DMS53 treated with DMSO at 0.1 percent for 48 hours (cell line): Measurements from ENCODE around the gene MPV17.
"Not testable (repeated sequence)": the region's sequence is repeated elsewhere in the genome, so short reads cannot be mapped to it uniquely, and the experiment has no call there.

Source experiments
- DNase-seq: peaks from one replicate; lab custom pipeline; 2025; ENCODE audit not compliant: unreplicated experiment; lab: John Stamatoyannopoulos, UW

The MPV17 gene

GRCh38 chr2:27300606-27301005 lies 22.3 kb downstream of the MPV17 start:
- DNase-seq = not testable (repeated sequence)

GRCh38 chr2:27298391-27299080 lies 24.4 kb downstream of the MPV17 start:
- no peak for DNase-seq

GRCh38 chr2:27297195-27297594 lies 25.7 kb downstream of the MPV17 start:
- no peak for DNase-seq

DNA sequence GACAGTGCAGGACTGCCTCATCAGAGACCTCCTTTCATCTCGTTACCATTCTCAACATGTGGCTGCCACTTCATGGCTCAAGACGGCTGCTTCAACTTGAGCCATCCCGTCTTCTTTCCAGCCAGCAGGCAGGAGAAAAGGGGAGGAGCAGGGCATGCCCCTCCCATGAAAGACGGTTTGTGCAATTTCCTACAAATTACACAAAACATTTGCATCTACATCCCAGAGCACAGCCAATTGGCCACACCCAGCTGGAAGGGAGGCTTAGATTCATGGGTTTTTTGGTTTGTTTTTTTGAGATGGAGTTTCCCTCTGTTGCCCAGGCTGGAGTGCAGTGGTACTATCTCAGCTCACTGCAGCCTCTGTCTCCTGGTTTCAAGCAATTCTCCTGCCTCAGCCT lies 26.4 kb downstream of the MPV17 start:
- no peak for DNase-seq

DNA sequence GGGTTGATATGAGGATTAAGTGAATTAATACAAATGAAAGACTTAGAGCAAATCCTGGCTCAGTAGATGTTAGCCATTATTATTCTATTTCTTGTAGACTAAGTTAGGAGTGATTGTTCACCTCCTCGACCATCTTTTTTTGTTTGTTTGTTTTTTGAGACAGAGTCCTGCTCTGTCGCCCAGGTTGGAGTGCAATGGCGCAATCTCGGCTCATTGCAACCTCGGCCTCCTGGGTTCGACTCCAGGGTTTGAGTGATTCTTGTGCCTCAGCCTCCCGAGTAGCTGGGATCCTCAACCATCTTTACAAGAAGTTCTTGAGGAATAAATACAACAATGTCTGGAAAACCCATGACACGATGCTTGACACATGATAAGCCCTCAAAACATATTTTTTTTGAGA lies 28.0 kb downstream of the MPV17 start:
- DNase-seq = no peak

DNA sequence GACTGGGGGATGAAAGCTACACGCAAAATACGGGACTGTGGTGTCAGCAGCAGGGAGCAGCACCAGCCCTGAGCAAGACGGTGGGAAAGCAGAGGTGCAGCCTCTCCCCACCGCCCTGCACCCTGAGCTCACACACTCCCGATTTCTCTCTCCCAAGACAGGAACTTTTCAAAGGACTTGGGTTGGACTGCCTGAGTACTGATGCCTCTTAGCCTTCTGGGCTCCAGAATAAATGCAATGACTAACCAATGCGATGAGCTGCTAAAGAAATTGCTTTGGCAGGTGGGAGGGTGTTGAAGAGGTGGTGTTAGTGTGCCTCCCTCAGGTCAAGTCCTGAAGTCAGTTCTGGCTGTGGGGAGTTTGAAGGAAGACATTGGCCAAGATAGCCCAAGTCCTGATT lies 31.0 kb downstream of the MPV17 start:
- DNase-seq = no peak

DNA sequence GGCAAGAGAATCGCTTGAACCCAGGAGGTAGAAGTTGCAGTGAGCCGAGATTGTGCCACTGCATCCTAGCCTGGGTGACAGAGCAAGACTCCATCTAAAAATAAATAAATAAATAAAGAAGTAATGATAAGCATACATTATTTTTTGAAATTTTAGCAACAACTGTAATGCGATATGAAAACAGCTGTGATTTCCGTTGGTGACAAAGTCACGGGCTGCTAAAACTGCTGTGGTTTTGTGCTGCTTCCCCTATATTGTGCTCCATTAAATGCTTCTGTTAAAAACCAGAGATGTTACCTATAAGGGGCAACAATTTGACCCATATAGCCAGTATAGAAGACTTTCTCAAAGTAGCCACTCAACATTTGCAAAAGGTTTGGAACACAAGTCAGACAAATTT lies 32.3 kb downstream of the MPV17 start:
- no peak for DNase-seq

- DNase-seq = no peak
These were observed 34.3 kb downstream of the MPV17 start for GRCh38 chr2:27288610-27289009.

DNA sequence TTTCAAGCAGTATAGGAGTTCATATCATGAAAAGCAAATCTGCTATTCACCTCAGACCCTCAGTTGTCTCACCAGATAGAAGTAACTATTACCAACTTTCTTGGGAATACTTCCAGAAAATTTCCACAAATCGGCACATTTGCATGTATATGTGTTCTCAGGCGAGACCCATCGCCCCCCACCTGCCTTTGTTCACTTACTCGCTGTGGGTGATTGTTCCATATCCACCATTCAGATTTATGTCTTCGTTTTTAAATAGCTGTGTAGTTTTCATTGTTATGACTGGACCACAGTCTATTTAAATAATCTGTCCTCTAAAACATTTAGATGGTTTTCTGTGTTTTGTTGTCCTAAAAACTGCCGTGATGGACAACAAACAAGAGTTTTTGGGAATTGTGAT lies 37.4 kb downstream of the MPV17 start:
- DNase-seq = no peak

- no peak for DNase-seq
These were observed 37.9 kb downstream of the MPV17 start for GRCh38 chr2:27284996-27285395.

DNA sequence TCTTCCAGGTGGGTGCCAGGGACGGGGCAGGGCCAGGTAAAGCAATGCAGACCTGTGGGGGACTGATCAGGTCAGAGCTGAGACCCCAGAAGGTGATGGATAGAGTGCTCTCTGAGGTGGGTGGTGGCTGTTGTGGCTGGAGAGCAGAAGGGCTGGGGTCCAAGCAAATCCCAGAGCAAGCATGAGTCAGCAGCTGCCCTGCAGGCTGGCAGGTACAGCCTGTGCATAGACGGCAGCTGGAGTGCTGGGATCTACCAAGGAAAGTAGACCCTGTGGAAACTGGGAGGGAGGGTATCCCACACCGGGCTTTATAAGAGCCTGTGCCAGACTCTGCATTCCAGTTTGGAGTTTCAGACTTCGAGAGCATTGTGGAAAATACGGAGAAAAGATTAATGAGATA lies 40.0 kb downstream of the MPV17 start:
- DNase-seq = no peak

GRCh38 chr2:27281855-27282559 lies 40.9 kb downstream of the MPV17 start, which contains the start of gene TRIM54:
Gene TRIM54 (plus strand): TSS chr2:27282429. CDS start chr2:27282732, 303 bp downstream.
- no peak for DNase-seq

GRCh38 chr2:27281442-27281841 lies 41.5 kb downstream of the MPV17 start:
- no peak for DNase-seq

DNA sequence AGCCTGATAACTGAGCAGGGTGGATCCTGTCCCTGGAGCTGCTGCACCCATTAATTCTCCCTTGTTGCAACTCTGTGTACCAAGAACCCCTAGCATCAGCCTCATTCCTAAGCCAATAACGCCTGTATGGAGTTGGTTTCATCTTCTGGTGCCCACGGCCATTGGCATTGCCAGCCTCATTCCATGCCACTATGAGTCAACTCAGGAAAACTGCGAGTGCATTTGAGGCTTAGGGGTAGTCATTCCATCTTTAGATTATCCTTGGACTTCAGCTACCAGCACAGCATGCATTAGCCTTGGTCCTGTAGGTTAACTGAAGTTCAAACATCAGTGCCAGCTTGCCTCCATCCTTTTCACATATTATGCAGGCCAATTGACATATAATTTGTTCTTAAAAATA lies 42.1 kb downstream of the MPV17 start:
- DNase-seq = no peak

GRCh38 chr2:27278010-27278409 lies 44.9 kb downstream of the MPV17 start:
- no peak for DNase-seq

DNA sequence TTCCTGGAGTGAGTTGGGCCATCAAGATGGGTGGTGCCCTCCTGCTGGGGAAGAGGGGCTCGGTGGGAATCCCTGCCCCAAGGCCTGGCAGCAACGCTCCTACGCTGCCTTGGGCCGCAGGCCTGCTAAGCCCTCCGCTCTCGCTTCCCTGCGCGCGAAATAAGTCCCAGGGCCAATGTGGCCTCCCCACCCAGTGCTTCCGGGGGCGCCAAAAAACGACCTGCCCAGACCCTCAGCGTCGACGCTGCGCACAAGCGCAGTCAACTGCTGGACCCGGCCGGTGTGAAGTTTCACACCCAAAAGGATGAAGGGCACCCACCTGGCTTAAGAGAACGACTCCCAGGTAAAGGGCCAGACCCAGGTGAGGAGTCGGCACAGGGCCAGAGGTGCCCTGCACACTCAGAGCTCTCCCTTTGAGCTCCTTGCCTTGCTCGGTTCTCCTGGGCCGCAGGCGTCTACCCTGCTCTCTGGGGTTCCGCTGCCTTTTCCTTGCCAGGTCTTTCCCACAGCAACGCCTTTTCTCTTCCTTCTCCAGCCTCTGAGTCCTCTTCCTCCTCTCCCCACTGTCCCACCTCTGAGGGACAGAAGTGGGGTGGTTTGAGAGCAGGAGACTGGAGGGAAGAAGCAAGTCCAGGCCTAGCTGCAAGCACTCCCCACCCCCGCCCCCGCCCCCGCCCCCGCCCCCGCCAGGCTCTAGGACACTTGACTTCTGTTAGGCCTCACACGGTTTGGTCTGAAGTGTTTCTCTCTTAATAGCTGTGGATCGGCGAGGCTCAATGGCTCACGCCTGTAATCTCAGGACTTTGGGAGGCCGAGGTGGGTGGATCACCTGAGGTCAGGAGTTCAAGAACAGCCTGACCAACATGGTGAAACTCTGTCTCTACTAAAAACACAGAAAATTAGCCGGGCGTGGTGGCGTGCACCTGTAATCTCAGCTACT lies 47.4 kb downstream of the MPV17 start, which contains the start of gene DNAJC5G:
TSS of gene DNAJC5G (plus strand) at position 223 of the 940 bp plus-strand sequence. CDS start 1,296 bp downstream, outside the sequence.
- DNase-seq = no peak

- not testable (repeated sequence) for DNase-seq
These were observed 50.1 kb downstream of the MPV17 start for GRCh38 chr2:27272537-27273522.

DNA sequence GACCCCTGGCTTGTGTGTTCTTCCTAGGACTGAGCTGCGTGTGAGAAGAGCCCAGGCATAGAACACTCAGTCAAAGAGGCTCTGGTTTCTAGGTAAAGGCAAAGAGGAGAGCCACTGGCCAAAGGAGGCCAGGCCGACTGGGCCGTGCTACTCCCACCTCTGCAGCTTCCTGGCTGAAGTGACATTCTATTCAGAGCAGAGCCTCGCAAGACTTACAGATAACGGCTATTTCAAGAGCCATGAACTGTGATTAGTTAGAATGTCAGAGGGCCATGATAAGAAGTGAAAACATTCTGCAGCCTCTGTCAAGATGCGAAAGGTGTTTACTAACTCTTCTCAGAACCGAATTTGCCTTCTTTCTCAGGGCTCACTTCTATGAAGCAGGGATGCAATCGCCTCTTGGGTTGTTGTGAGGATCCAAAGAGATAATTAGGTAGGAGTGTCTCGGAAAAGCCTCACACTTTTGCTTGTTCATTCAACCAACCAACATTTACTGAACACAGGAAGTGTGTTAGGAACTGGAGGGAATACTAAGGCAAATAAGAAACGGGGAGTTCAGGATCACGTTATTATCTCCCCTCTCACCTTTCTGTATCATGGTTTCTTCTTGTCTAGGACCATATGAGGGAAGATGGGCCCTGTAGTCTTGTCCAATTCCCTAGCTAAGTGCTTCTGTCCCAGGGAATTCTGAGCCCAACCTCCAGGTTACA lies 51.1 kb downstream of the MPV17 start:
- DNase-seq = no peak

GRCh38 chr2:27270670-27271069 lies 52.2 kb downstream of the MPV17 start:
- no peak for DNase-seq

DNA sequence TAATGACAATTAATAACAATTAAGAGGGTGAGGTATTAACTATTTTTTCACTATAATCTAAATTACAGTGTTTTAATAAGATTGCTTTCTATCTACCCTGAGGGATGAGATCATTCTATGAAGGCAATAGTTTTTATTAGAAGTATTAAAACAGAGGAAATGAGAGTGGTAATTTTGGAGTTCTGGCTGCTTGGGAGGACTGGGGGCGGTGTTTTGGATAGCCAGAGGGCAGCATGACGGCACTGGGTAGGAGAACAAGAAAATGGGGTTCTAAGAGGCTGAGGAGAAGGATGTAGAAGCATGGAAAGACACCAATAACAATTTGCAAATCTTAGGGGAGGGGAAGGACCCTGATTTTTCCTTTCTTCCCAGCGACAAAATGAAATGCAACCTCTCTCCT lies 52.8 kb downstream of the MPV17 start:
- DNase-seq = no peak
